Liver (tissue), 3 donors: ENCODE results near the gene LPA.
A peak's percentile ranks its signal among the peaks of the same experiment; 100 is the strongest.
"Not testable (repeated sequence)": the region's sequence is repeated elsewhere in the genome, so short reads cannot be mapped to it uniquely, and the experiment has no call there.

Source experiments
- ATF3 ChIP-seq: IDR thresholded peaks from 2 replicates; pipeline ENCODE4 v1.6.1; 2016; ENCODE audit warnings: antibody characterized with exemption
- CTCF ChIP-seq: fragments of 150-350 bp; IDR thresholded peaks from 2 replicates; pipeline ENCODE4 v1.5.1; 2017; ENCODE audit warnings: improper control_type of control experiment, low read depth, low read length; ENCODE audit not compliant: missing input control
- EGR1 ChIP-seq, 2 donors: IDR thresholded peaks; 2 replicates each; pipeline ENCODE4 v1.6.1; 2016 to 2018; ENCODE audit warnings: antibody characterized with exemption in 2 of 2, low read depth in 2 of 2
- FOXA1 ChIP-seq: IDR thresholded peaks from 2 replicates; pipeline ENCODE4 v1.6.1; 2016; ENCODE audit warnings: antibody characterized with exemption
- HNF4G ChIP-seq: IDR thresholded peaks from 2 replicates; pipeline ENCODE4 v1.6.1; 2016; ENCODE audit warnings: antibody characterized with exemption
- JUND ChIP-seq, 2 donors: IDR thresholded peaks; 2 replicates each; pipeline ENCODE4 v1.6.1; 2016; ENCODE audit warnings: antibody characterized with exemption in 2 of 2
- MAX ChIP-seq: IDR thresholded peaks from 2 replicates; pipeline ENCODE4 v1.6.1; 2016; ENCODE audit warnings: antibody characterized with exemption
- RAD21 ChIP-seq, 2 donors: IDR thresholded peaks; 2 replicates each; pipeline ENCODE4 v1.6.1; 2016; ENCODE audit warnings: antibody characterized with exemption in 2 of 2, mild to moderate bottlenecking in 2 of 2
- REST ChIP-seq: IDR thresholded peaks from 2 replicates; pipeline ENCODE4 v1.6.1; 2016; ENCODE audit warnings: antibody characterized with exemption, mild to moderate bottlenecking
- SP1 ChIP-seq: IDR thresholded peaks from 2 replicates; pipeline ENCODE4 v1.6.1; 2018; ENCODE audit warnings: antibody characterized with exemption, mild to moderate bottlenecking
- TAF1 ChIP-seq: conservative IDR thresholded peaks from 2 replicates; pipeline ENCODE4 v1.6.1; 2016; ENCODE audit warnings: antibody characterized with exemption, mild to moderate bottlenecking
- YY1 ChIP-seq: IDR thresholded peaks from 2 replicates; pipeline ENCODE4 v1.6.1; 2016; ENCODE audit warnings: antibody characterized with exemption, mild to moderate bottlenecking
- ZBTB33 ChIP-seq: IDR thresholded peaks from 2 replicates; pipeline ENCODE4 v1.6.1; 2016; ENCODE audit warnings: antibody characterized with exemption
- donor health status: healthy.
- donor health status: healthy.

- not testable (repeated sequence) for TF ChIP-seq CTCF; REST; RAD21 (IDR thresholded peaks at IDR 0.05); ZBTB33; HNF4G
- TF ChIP-seq TAF1: peak; percentile 95
- TF ChIP-seq ATF3: peak; percentile 32
- peak; percentile 57 for TF ChIP-seq MAX
- peak; percentile 53 for TF ChIP-seq YY1
- TF ChIP-seq JUND (IDR thresholded peaks at IDR 0.05): peak in 1 of 2 donors; percentile 54
- TF ChIP-seq SP1: peak; percentile 72
- TF ChIP-seq EGR1 (IDR thresholded peaks at IDR 0.05; ENCODE audit: low read depth in 2 of 2): peak in 1 of 2 donors; percentile 43
- peak; percentile 54 for TF ChIP-seq FOXA1
Measured at GRCh38 chr6:160701918-160702680, 38.0 kb upstream of the LPA start, which contains the start of gene PLG.
